Measurements from ENCODE around the gene ZNF71. TPM values are rescaled to one million over a fixed set of nuclear protein-coding genes. Genes with fewer than 3 reads are reported as not detected.

The ZNF71 gene
- polyA plus RNA-seq, 3 donors, result 2.6 to 4.0 (median 4.0) TPM

DNA sequence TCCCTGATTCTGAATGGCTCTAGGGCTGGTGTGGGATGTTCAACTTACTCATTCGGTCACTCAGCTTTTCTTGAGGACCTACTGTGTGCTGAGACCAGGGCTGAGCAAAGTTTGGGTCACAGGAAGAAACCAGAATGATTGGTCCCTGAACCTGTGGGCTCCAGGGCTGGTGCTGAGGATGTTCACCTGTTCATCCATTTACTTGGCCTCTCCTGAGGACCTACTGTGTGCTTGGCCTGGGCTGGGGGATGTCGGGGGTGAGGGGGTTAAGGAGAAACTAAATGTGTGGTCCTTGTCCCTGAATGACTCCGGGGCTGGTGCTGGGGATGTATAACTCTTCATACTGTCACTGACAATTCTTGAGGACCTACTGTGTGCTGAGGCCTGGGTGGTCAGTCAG, 66.1 kb downstream of the ZNF71 start:
- WGBS (ENCODE audit: insufficient coverage), result 100% methylated on average over 1 of the region's 3 CpGs
- TF ChIP-seq CTCF (IDR thresholded peaks at IDR 0.05), result no peak
- no peaks in the 10 kb centered on the region for H3K4me1 Mint-ChIP-seq
- H3K4me1 ChIP-seq (ENCODE audit: control insufficient read depth in 1 of 2, insufficient read depth in 2 of 2, low read length in 2 of 2), result no peaks in the 10 kb centered on the region
- H3K9me3 ChIP-seq (replicated peaks in 1 of 2; ENCODE audit: control insufficient read depth in 1 of 2, insufficient read depth in 1 of 2, low read length in 2 of 2), result peaks cover 66 to 85% of the 10 kb centered on the region in 2 donors
- no peaks in the 10 kb centered on the region for H4K20me1 ChIP-seq (ENCODE audit: insufficient read depth, low read length)
- no peak overlapping the region for H2AFZ ChIP-seq (ENCODE audit: insufficient read depth, low read depth, low read length, poor library complexity, severe bottlenecking)
- no peak overlapping the region for H3K4me3 ChIP-seq (replicated peaks in 1 of 3; ENCODE audit: low read depth in 2 of 3, low read length in 3 of 3)
- peaks cover 9 to 10% of the 10 kb centered on the region in 2 donors for H3K36me3 Mint-ChIP-seq
- H3K27me3 ChIP-seq (ENCODE audit: control insufficient read depth in 2 of 2, insufficient read depth in 2 of 2, low read length in 2 of 2), result no peaks in the 10 kb centered on the region
- H3K36me3 ChIP-seq (replicated peaks in 1 of 2; ENCODE audit: control insufficient read depth in 1 of 2, insufficient read depth in 2 of 2, low read length in 2 of 2), result no peaks in the 10 kb centered on the region
- no peak overlapping the region for H3K4me3 Mint-ChIP-seq
- no peak for DNase-seq
- no peak overlapping the region for H3K9ac ChIP-seq (ENCODE audit: insufficient read depth, low read length, poor library complexity, severe bottlenecking)
- no peak overlapping the region for H3K27ac ChIP-seq (ENCODE audit: low read depth in 1 of 2, low read length in 2 of 2)
- peaks cover 54 to 86% (median 76%) of the 10 kb centered on the region in 7 donors for H3K9me3 Mint-ChIP-seq
- H3K79me2 ChIP-seq (ENCODE audit: insufficient read depth, low read length), result no peaks in the 10 kb centered on the region
- no peak overlapping the region for H3K4me2 ChIP-seq (replicated peaks; ENCODE audit: extremely low read depth, low read length, poor library complexity, severe bottlenecking)
- intact Hi-C loops (cut with micrococcal nuclease), result no loop called here
- no peaks in the 10 kb centered on the region for H3K27me3 Mint-ChIP-seq (ENCODE audit: low read depth in 3 of 3)
- no peak overlapping the region for H3K27ac Mint-ChIP-seq

GRCh38 chr19:56663931-56664500, 68.9 kb downstream of the ZNF71 start:
- H2AFZ ChIP-seq (ENCODE audit: insufficient read depth, low read depth, low read length, poor library complexity, severe bottlenecking), result no peak overlapping the region
- no peaks in the 10 kb centered on the region for H3K79me2 ChIP-seq (ENCODE audit: insufficient read depth, low read length)
- no peak for DNase-seq
- H3K4me2 ChIP-seq (replicated peaks; ENCODE audit: extremely low read depth, low read length, poor library complexity, severe bottlenecking), result no peak overlapping the region
- H3K9me3 Mint-ChIP-seq, result peaks cover 68 to 100% (median 92%) of the 10 kb centered on the region in 7 donors
- no peak overlapping the region for H3K27ac Mint-ChIP-seq
- no peak for TF ChIP-seq CTCF (IDR thresholded peaks at IDR 0.05)
- no peaks in the 10 kb centered on the region for H3K36me3 ChIP-seq (replicated peaks in 1 of 2; ENCODE audit: control insufficient read depth in 1 of 2, insufficient read depth in 2 of 2, low read length in 2 of 2)
- no peaks in the 10 kb centered on the region for H3K27me3 Mint-ChIP-seq (ENCODE audit: low read depth in 3 of 3)
- no peak overlapping the region for H3K4me3 ChIP-seq (replicated peaks in 1 of 3; ENCODE audit: low read depth in 2 of 3, low read length in 3 of 3)
- H3K4me3 Mint-ChIP-seq, result no peak overlapping the region
- no peak overlapping the region for H3K27ac ChIP-seq (ENCODE audit: low read depth in 1 of 2, low read length in 2 of 2)
- no peaks in the 10 kb centered on the region for H3K4me1 Mint-ChIP-seq
- WGBS (ENCODE audit: insufficient coverage), result 98% methylated on average over 59 of the region's 60 CpGs
- intact Hi-C loops (cut with micrococcal nuclease), result no loop called here
- peaks cover 92 to 99% of the 10 kb centered on the region in 2 donors for H3K9me3 ChIP-seq (replicated peaks in 1 of 2; ENCODE audit: control insufficient read depth in 1 of 2, insufficient read depth in 1 of 2, low read length in 2 of 2)
- peaks cover 9 to 10% of the 10 kb centered on the region in 2 donors for H3K36me3 Mint-ChIP-seq
- H3K27me3 ChIP-seq (ENCODE audit: control insufficient read depth in 2 of 2, insufficient read depth in 2 of 2, low read length in 2 of 2), result no peaks in the 10 kb centered on the region
- no peaks in the 10 kb centered on the region for H3K4me1 ChIP-seq (ENCODE audit: control insufficient read depth in 1 of 2, insufficient read depth in 2 of 2, low read length in 2 of 2)
- H4K20me1 ChIP-seq (ENCODE audit: insufficient read depth, low read length), result no peaks in the 10 kb centered on the region
- H3K9ac ChIP-seq (ENCODE audit: insufficient read depth, low read length, poor library complexity, severe bottlenecking), result no peak overlapping the region

Data from CD14-positive monocyte (primary cell).